K562 (cell line): ENCODE measurements around the gene ZC3H7B.

Experiments
- BMI1 ChIP-seq: fragments of 150-350 bp; IDR thresholded peaks from 2 replicates; pipeline ENCODE4 v1.6.1; 2014; ENCODE audit warnings: low read length
- CCAR2 ChIP-seq: fragments of 200-400 bp; formaldehyde crosslinking; IDR thresholded peaks from 2 replicates; pipeline ENCODE4 v1.6.1; 2017; ENCODE audit warnings: mild to moderate bottlenecking, low read depth, low read length
- NR3C1 ChIP-seq: sonication (generic); formaldehyde crosslinking; IDR thresholded peaks from 2 replicates; pipeline ENCODE4 v1.8.1; 2022; ENCODE audit warnings: missing genetic modification reagents
- RBM17 ChIP-seq: fragments of 200-400 bp; formaldehyde crosslinking; IDR thresholded peaks from 2 replicates; pipeline ENCODE4 v1.6.1; 2017; ENCODE audit warnings: low read depth, mild to moderate bottlenecking, low read length, borderline replicate concordance
- TF ChIP-seq, protein P1 (sequence below): sonication (generic); IDR thresholded peaks from 2 replicates; pipeline ENCODE4 v1.6.1; 2016

DNA sequence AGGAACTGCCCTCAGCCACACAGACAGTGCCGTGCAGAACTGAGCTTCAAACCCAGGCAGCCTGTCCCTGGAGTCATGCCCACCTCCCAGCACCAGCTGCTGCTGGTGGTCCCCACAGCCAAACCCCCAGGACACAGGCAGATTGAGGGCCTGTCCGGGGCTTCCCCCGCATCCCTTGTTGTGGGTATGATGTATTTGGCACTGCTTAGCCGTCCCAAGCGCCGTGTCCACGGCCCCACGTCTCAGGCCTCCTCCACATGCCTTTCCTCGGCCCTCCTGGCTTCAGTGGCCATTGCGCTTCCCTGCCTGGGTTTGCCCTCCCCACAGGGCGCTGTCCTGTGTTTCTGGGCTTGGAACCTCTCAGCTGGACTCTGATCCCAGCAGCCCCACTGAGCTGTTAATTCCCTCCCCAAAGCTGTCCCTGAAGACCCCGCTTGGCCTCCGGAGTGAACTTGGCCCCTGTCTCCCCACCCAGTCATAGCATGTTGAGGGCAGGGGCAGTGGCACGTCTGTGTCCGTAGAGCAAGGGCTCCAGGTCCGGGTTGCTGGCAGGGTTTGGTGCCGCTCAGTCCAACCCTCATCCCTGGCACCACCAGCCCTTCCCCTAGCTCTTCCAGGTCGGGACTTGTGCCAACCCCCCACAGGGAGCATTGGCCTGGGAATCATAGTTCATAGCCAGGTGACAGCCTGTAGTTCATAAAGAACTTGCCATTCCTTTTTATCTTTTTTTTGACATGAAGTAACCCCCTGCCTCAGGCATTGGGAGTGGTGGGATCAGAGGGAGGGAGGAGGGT, 45.9 kb downstream of the ZC3H7B start:
- TF ChIP-seq, protein P1, sequence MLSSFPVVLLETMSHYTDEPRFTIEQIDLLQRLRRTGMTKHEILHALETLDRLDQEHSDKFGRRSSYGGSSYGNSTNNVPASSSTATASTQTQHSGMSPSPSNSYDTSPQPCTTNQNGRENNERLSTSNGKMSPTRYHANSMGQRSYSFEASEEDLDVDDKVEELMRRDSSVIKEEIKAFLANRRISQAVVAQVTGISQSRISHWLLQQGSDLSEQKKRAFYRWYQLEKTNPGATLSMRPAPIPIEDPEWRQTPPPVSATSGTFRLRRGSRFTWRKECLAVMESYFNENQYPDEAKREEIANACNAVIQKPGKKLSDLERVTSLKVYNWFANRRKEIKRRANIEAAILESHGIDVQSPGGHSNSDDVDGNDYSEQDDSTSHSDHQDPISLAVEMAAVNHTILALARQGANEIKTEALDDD = no peak
- no peak for TF ChIP-seq BMI1
- TF ChIP-seq RBM17 = no peak
- TF ChIP-seq CCAR2 = no peak
- no peak for TF ChIP-seq NR3C1 (CRISPR knock-in tag)
